ENCODE results near the gene JAG1.
A peak's percentile ranks its signal among the peaks of the same experiment; 100 is the strongest.

The JAG1 gene

DNA sequence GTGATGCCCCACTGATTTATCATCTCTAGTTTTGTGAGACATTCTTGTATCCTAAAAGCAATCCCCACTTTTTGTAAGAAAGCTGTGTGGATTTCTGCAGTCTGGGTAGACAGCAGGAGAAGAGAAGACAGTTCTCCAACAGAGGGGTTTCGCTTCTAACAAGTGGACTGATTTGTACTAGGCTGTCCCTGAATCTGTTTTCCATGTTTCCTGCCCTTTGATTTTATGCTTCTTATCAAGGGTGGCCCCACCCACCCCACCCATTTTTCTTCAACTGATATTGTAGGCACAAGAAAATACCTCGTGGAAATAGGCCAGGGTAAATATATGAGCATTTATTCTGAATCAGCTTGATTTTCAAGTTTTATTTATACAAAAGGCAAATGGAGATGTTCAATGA lies 25.7 kb upstream of the JAG1 start:
- no peak for DNase-seq (ENCODE audit: low read depth)

DNA sequence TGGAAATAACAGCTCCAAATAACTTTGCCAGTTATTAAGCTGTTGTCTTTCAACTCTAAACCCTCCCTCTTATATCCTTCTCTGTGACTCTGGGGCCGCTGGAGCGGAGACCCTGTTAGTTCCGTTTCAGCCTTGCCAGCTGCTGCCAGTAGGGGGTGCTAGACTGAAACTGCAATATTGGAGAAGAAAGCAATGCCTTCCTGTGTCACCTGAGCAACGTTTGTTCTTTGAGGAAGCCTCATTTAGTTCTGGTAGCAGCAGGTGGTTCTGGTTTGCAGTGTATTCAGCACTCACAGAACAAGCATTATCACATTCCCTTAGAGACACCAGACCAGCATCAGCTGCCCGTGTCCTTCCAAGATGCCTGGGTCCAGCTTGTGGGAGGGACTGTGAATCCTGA lies 22.9 kb upstream of the JAG1 start:
- DNase-seq (ENCODE audit: low read depth), result no peak

DNA sequence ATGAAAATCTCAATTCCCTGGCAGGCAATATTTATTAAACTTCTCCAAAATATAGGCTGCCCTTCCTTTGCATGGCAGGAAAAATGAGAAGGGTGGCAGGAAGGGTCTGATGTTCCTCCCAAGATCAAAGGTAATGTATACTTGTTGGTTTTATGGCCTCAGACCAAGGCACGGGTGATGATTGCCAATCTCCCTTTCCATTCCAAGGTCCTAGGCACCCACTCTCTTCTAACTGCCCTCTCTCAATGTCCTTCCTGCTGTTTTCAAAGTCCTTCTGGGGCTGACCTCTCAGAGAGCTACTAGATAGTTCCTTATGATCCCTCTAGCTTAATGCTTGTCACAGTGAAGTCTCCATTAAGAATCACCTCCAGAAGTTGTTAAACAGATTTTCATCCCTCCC lies 15.6 kb upstream of the JAG1 start:
- DNase-seq (ENCODE audit: low read depth), result no peak

DNA sequence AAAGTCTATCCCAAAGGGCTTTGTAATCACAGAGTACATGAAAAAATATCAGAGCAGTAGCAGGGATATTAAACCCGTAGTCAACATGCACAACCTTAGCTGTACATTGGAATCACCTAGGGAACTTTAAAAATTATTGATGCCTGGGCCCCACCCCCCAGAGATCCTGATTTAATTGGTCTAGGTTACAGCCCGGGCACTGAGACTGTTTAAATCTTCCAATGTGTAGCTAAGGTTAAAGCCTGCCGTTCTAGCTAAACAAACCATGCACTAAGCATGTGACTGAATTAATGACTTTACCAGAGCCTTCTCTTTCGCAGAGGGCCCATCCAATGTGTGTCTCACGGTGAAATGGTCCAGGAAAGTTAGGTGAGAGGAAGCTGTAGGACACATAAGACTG lies 14.1 kb upstream of the JAG1 start:
- DNase-seq (ENCODE audit: low read depth), result no peak

DNA sequence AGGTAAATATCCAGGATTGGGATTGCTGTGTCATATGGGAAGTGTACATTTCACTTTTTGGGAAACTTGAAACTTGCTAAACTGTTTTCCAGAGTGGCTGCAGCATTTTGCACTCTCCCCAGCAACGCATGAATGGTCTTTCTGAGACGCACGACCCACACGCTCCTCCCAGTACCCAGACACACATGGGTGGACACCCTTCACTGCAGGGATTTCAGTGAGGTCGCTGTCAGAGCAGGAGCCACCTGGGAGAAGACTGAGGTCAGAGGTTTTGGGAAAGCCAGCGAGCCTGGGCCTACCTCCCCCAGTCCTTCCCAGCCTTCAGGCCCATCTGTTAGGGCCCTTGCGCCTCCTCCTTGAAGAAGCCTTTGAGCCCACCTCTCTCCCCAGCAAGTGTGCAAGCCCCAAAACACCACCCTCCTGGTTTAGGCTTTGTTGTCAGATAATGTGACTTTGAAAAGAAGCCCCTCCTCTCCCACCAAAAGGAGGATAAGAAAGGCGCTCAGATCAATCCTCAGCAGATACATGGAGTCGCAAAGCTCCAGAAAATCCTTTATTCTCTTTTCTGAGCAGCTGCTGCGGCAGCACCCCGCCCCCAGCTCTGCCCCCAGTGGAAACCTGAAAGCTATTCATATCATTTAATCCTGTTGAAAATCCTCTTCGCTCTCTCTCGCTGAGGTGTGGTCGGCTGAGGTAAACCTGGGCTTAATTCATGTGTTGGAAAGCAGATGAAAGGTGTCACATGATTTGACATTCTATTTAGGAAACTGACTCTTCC lies 12.7 kb upstream of the JAG1 start:
- DNase-seq (ENCODE audit: low read depth), result no peak

DNA sequence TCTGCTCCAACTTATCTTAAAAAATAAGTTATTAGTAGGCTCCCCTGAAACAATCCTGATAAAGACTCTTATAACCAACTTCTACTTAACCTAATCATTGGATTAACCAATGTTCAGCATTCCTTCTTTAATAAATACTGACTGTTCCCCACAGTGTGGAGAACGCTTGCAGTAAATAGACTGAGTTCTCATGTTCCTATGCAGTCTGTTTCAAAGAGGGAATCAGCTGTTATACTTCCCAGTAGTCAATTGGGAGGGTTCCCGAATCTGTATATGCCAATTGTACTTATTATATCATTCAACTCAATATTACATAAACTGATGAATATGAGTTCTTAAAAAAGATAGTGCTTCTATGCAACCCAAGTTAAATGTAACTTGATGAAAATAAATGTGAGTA lies 9.7 kb upstream of the JAG1 start:
- DNase-seq (ENCODE audit: low read depth), result no peak

DNA sequence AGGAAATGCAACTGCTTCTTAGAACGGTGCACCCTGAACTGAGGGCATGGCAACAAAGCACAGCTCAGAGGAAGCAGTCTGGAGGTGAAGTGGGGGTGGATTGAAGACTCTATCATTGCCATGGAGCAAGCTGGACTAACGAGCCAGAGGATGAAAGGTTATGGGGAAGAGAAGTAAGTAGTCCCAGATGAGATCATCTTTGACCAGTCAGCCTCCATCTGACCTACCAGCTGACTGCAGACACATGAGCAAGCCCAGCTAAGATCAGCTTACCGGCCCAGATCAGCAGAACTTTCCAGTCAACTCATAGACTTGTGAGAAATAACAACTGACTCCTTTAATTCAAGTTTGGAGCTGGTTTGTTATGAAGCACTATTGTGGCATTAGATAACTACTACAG lies 9.1 kb upstream of the JAG1 start:
- no peak for DNase-seq (ENCODE audit: low read depth)

DNA sequence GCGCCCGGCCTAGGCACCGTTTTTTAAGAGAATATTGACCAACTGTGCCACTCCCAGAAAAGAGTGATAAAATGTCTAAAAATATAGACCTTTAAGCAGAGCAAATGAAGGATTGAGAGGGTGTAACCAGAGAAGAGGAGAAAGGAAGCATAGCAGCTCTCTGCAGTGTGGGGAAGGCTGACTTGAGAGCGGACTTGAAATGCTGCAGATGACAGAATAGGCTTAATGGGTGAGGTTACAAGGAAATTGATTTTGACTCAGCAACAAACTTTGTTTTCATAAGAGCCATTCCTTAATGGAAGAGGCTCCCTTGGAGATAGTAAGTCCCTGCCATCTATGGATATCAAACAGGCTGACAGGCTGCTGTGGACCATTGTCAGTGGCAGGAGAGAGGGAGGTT lies 7.7 kb upstream of the JAG1 start:
- DNase-seq (ENCODE audit: low read depth), result no peak

DNA sequence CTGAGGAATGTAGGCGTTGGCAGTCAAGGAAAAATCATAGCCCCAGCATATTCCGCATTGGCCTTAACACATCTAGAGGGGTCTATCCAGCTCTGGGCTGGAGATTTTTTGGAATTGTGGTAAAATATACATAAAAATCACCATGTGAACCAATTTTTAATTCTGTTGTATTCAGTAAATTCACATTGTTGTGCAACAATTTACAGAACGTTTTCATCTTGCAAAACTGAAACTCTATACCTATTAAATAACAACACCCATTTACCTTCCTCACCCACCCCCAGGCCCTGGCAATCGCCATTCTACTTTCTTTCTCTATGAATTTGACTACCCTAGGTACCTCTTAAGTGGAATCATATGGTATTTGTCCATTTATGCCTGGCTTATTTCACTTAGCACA lies 6.8 kb upstream of the JAG1 start:
- DNase-seq (ENCODE audit: low read depth), result no peak

DNA sequence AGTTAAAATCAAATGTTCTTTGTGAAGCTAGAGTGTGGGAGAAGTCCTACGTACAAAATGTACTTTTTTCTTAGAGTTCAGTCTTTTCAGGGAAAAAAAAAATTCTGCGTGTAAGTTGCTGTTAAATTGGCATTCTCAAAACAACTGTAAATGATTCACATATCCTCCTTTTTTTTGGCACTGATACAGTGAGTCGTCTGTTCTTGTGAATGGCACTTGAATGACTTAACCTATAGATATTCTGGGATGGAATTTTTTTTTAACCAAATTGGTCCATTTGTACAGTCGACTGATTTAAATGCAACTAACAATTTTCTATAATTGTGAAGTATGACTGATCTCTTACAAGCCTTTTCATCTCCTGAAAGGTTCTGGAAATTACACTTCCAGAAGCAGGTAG lies 5.5 kb upstream of the JAG1 start:
- no peak for DNase-seq (ENCODE audit: low read depth)

DNA sequence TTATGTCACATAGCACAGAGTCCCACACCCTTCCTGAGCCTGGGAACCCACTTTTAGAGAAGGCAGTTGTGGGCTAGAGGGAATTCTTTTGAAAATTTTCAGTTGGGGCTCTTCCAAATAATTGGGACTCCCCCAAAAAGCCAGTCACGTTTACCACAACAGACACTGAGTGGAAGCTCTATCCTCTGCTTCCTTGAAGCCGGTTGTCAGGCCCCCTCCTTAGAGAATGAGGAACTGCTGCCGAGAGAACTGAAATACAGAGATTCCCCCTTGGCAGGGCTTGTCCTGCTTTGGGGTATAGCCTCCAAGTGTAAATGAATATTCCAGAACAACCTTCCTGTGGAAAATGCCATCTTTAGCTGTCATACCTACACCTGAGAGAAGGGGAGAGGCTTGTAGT lies 2.7 kb upstream of the JAG1 start:
- DNase-seq (ENCODE audit: low read depth), result no peak

DNA sequence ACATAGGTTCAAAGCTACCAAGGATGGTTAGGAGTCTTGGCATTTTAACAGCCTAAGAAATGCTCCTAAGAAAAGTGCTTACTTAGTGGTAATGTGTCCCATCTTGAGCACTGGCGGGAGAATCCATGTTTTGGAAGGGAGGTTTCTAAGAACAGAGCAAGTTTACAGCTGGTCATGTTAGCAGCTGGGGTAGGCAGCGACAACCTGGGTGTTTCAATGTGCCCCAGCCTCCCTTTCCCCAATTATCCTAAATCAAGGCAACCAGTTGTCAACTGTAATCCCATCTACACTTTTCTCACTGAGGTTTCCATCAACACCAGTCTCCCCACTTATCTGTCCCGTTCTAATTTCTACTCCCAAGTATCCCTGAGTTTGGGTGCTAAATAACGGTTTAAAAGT lies 1.6 kb upstream of the JAG1 start:
- no peak for DNase-seq (ENCODE audit: low read depth)

DNA sequence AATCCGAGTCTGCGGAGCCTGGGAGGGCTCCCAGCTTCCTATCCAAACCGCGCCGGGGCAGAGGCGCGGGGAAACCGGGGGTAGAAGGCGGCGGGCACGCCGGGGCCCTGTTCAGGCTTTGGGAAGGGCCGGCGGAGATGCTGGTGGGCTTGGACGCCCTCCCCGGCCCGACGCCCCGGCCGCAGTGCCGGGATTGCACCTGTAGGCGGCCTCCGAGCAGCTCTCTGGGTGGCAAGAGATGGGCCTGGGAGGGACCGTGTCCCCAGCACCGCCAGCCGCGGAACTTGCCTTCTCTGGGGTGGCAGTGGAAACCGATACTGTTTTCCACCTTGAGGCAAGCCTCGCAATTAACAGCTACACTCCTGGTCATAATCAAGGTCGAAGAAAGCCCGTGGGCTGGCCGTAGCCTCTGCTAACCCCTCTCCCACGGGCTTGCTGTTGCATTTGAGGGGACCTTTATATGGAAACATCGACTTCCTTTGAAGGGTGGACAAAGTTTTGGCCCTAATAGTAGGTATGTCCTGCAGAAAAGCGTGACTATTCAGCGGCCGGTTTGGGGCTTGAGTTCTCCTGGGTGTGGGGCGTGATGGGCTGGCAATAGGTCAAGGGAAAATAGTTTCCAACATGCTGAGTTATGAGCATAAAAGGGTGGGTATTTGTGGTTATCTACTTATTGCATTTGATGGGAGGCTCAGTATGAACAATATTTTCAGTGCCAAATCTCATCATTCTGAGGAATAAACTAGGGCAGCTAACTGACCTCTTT lies 1.1 kb upstream of the JAG1 start:
- DNase-seq (ENCODE audit: low read depth), result no peak

DNA sequence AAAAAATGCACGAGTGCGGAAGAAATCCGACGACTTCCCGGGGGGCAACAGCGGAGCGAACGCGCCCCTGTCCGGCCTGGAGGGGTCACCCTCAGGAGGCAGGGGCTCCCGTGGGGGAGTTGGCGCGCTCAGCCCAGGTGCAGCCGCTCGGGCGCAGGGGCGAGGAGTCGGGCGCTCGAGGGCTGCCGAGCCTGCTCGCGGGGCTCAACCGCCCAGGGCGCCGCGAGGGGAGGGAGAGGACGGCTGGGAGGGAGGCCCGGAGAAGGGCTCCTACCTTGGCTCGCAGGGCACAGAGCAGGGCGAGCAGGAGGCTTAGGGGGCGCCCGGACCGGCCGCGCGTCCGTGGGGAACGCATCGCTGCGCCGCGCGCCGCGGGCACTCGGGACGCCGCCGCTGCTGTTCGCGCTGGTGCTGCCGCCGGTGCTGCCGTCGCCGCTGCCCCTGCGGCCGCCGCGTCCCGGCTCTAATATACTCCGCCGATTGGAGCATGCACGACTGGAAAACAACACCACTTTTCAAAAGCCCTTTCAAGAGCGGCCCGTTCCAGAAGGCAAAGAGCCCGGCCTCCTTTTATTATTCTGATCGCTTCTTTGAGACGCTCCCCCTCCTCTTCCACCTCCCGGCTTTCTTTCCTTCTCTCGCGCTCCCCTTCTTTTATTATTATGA lies 490 bp downstream of the JAG1 start:
- DNase-seq (ENCODE audit: low read depth), result no peak

DNA sequence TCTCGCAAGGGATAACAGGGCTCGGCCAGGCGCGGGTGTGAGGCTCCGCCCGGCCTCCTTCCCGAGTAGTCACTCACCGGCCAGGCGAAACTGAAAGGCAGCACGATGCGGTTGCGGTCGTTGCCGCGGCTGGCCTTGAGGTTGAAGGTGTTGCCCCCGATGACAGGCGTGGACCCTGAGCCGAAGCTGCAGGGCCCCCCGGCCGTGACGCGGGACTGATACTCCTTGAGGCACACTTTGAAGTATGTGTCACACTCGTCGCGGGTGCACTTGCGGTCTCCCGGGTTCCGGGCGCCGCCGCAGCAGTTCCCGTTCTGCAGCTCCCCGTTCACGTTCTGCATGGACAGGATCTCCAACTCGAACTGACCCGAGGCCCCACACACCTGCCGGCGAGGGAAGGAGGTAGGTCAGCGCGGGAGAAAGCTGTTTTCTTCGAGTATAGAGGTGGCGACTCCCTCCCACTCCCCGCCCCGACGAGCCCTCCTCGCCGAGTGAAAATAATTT lies 1.1 kb downstream of the JAG1 start:
- DNase-seq (ENCODE audit: low read depth), result peak; percentile 36

DNA sequence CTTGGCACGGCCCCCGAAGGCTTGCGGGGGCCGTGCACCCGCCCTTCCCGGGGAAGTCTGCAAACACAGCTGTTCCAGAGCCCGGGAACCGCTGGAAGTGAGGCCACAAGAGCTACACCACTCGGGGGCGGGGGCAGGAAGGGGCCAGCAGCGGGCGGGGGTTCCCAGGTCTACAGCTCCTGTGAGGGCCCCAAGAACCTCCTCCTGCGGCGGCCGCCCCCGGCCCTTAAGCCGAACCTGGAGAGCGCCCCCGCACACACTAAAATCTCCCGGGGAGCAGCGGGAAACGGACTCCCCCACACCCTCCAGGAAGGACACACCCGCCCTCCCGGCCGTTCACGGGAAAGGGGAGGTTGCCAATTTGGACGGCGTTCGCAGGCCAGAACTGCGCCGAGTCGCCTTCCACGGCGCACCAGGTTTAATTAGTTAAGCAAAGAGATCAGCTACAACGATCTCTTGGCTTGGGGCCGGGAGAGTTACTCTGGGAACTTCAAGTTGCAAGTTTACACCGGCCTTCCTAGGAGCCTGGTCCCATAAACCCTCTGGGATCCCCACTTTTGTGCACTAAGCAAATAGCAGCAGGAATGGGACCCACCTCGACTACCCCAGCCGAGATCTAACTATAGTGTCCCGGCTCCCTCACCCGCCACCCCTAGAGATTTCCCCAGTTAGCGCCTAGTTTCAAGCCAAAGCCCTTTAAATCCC lies 1.7 kb downstream of the JAG1 start:
- no peak for DNase-seq (ENCODE audit: low read depth)

DNA sequence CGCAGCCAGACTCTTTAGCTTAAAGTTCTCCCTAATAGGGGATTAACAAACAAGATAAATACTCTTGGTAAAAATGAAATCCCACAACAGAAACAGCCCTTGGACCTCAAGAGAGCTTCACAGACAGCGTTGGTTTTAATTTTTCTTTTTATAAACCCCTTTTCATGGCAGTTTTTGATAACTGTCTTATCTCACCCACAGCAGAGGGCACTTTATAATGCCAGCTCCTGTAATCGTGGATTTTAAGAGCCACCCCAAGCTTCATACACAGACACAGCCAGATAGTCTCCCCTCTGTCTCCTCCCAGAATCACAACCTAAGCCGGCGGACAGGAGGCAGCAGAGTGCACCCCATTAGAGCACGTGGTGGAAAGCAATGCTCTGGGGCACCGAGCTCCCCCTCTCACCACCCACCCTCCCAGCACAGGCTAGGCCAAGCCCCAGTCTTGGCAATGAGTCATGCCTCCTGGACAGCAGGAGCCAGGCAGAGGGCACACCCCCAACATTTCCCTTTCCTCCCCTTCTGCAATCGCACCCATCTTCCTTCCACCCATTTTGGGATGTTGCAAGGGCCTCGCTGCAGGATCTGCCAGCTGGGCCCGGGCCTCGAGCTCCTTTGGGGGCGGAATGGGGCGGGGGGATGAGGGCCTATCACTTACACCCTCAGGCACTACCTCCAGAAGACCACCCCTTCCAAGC lies 2.4 kb downstream of the JAG1 start:
- DNase-seq (ENCODE audit: low read depth), result no peak

DNA sequence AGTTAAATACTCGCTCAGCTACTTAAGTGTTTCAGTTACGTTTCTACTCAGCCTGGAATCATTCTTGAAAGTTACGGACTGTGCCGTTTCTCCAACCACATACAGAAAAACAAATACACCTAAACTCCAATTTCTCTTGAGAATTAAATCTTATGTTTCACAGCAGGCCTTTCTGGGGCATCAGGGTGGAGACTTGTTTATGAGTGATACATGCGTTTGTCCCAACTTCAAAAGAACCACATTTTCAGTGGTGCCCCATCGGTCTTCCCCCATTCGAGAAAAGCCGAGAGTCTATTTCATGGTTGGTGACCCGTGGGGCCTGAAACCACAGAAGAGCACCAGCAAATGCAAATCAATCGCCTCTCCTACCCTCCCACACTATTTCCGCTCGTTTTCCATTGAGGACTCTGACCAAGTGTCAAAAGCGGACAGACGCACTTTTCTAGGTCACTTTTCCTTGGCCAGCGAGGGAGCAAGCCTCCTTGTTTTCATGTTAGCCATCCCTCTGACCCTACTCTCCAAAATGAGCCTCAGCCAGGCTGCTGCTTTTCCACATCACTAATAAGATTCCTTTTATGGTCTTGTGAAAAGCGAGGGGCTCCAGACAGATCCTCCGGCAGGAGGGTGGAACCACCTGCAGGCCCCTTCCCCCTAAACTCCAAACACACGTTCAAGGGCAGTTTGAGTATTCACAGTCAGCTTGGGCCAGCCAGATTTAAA lies 3.1 kb downstream of the JAG1 start:
- DNase-seq (ENCODE audit: low read depth), result no peak

DNA sequence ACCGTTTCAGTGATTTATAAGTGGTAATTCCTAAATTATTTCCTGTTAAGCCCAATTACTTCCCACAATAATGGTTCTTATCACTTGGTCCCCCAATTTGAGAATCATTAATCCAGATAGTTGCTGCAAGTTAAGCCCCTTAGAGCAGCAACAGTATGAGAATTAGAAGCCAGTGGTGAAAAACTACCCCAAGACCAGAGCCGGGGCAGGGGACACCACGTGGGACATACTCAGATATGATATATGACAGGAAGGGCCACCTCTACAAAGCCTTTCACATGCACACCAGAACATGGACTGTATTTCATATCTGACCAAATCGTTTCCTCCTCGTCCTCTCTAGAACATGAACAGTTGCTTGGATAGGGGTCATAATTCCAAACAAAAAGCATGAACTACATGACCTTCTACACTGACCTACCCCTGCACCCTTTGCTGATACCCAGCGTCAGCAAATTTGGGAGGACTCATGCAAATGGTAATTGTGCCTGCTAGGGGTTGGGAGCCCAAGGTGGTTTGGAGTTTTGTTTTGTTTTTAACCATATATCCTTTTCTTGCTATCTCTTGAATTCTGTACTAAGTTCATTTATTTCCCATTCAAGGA lies 3.9 kb downstream of the JAG1 start:
- DNase-seq (ENCODE audit: low read depth), result no peak

DNA sequence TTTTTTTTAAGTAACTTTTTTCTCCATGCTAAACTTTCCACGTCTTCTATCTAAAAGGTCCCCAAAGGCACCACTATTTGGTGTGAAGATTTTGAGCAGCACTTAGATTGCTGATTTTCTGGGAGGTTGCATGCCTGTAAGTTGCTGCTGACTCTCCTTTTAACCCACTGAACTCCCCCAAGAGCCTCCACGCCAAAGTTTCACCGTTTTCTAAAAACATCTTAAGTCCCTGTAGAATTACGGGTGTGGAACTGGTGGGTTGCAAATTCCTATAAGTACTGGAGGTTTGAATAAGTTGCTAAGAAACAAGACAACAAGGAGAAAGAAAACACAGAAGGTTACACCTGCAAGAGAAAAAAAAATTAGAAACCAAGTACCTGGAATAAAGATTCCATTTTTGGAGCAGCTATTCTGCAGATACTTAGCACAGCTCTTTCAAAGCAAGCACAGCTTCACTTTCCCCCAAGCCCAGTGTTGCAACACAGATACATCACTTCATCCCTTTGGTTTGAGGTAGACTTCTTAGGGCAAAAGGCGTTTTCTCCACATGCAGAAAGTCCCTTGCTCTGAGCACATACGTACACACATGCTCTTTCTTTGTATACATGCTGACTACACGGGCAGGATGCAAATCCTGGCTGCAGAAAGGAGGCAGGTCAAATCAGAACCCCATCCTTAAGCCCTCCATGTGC lies 5.0 kb downstream of the JAG1 start:
- DNase-seq (ENCODE audit: low read depth), result no peak
